GM12873 (cell line): Measurements from ENCODE around the gene HTR3A.

Source experiments
- CTCF ChIP-seq: IDR thresholded peaks from 2 replicates; pipeline ENCODE4 v1.5.1; 2012; ENCODE audit warnings: low read depth, mild to moderate bottlenecking, moderate library complexity, low read length, control low read depth; ENCODE audit not compliant: insufficient read depth; ENCODE audit errors: missing control alignments

HTR3A gene

GRCh38 chr11:113991718-113992458, 17.0 kb downstream of the HTR3A start:
- TF ChIP-seq CTCF, result no peak

- no peak for TF ChIP-seq CTCF
These were observed 17.7 kb downstream of the HTR3A start for GRCh38 chr11:113992459-113993110.

- TF ChIP-seq CTCF, result peak; percentile 70
These were observed 19.4 kb downstream of the HTR3A start for GRCh38 chr11:113994077-113994954.

- TF ChIP-seq CTCF, result no peak
These were observed 22.6 kb downstream of the HTR3A start for GRCh38 chr11:113997473-113997872.

GRCh38 chr11:113998574-113998973, 23.7 kb downstream of the HTR3A start:
- no peak for TF ChIP-seq CTCF

GRCh38 chr11:114000526-114000925, 25.6 kb downstream of the HTR3A start:
- no peak for TF ChIP-seq CTCF

GRCh38 chr11:114001416-114001815, 26.5 kb downstream of the HTR3A start:
- TF ChIP-seq CTCF, result no peak
